Activated CD8-positive, alpha-beta memory T cell treated with anti-CD3 and anti-CD28 coated beads for 24 hours (primary cell): Measurements from ENCODE around the gene STK16.
A peak's percentile ranks its signal among the peaks of the same experiment; 100 is the strongest.
"Not testable (repeated sequence)": the region's sequence is repeated elsewhere in the genome, so short reads cannot be mapped to it uniquely, and the experiment has no call there.

Experiments
- DNase-seq: peaks from one replicate; pipeline ENCODE4 v3.0.0-alpha.2; 2020

STK16 gene

DNA sequence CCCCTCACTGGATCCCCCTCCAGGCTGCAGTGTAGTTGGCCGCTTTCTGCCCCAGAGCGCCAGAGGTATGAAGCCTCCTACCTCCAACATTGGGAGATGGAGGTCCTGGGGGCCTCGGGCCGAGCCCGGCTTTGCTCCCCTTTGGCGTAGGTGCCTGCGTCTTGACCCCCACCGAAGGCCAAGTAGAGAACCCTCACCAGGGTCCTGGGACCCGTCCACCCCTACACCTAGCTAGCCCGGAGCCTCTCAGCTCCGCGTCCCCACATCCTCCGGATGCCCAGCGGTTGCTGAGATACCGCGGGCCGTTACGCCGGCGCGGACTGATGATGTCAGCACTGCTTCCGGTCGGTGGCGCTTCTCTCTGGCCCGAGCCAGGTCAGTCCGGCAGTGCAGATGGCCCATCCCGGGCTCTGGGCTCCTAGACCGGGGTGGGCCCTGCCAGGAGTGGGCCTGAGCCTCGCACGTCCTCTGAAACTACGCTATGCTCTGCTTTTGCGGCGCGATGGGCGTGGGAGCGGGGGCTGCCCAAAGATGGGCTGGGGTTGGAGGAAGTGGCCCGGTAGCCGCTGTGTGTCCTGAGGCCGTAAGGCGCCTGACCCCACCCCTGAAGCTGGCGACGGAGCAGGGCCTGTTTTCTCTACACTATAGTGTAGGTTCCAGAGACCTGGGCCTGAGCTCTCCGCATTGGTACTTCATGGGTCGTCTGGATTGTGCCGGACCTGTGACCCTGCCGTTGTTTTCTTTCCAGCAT is at the start of gene STK16, which contains the start of gene GLB1L:
STK16 (plus strand) TSS at position 332 of the 751 bp plus-strand sequence. CDS start 521 bp downstream, outside the sequence.
GLB1L (minus strand) TSS at position 297 of the 751 bp plus-strand sequence. CDS start 1,871 bp downstream, outside the sequence.
- peak; percentile 97 for DNase-seq

DNA sequence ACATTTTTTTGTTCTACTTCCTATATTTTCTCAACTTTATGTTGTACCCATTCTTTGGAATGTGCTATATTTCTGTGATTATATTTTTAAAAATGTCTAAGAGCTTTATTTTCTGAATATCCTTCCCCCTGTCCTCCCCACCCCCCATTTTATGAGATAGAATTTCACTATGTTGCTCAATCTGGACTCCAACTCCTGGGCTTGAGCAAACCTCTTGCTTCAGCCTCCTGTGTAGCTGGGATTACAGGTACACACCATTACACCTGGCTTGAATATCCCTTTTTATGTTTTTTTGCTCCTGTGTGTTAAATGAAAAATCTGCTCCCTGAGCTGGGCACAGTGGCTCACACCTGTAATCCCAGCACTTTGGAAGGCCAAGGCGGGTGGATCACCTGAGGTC is 47.9 kb upstream of the STK16 start:
- no peak for DNase-seq

DNA sequence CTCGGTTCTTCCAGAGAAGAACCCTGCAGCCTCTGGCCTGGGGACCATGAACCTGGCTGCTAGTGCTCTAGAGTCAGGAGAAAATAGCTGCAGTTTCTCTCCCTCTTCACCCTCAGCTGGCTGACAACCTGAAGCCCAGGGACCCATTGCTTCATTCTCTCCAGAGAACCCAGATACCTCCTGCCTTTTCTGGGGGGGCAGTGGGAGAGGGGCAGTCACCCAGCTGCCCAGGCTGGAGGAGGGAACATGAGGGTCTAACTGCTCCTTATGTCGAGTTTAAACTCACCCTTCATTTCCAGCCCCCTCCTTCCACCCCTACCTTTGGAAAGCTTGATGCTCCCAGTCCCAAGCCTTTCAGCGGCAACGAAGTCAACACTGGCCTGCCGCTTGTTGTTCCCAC is 46.3 kb upstream of the STK16 start:
- DNase-seq, result no peak

DNA sequence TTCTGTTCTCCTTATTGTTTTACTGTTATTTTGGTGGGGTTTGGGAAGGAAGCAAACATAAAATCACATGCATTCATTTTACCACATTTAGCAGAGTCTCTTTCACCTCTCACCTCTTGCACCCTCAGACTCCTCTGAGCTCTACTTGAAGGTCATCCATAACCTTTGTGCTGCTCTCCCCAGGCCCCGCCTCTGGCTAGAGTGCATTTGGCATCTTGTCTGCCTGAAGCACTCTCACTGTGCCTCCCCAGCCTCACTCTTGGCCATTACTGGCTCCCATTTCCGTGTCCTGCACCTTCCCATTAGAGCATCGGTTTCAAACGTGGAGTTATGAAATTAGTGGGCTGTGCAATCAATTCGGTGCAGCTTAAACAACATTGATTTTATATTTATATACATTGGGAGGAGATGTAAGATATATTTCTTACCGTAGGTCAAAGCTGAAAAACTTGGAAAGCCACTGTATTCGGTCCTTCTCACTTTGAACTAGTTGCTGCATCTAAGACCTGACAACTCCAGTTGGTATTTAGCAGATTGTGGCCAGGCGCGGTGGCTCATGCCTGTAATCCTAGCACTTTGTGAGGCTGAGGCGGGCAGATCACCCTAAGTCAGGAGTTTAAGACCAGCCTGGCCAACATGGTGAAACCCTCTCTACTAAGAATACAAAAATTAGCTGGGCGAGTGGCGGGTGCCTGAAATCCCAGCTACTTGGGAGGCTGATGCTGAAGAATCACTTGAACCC is 45.6 kb upstream of the STK16 start:
- DNase-seq, result no peak

DNA sequence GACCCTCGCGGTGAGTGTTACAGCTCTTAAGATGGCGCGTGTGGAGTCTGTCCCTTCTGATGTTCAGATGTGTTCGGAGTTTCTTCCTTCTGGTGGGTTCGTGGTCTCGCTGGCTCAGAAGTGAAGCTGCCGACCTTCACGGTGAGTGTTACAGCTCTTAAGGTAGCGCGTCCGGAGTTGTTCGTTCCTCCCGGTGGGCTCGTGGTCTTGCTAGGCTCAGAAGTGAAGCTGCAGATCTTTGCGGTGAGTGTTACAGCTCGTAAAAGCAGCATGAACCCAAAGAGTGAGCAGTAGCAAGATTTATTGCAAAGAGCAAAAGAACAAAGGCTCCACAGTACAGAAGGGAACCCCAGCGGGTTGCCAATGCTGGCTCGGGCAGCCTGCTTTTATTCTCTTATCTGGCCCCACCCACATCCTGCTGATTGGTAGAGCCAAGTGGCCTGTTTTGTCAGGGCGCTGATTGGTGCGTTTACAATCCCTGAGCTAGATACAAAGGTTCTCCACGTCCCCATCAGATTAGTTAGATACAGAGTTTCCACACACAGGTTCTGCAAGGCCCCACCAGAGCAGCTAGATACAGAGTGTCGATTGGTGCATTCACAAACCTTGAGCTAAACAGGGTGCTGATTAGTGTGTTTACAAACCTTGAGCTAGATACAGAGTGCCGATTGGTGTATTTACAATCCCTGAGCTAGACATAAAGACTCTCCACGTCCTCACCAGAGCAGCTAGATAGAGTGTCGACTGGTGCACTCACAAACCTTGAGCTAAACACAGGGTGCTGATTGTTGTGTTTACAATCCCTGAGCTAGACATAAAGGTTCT is 44.6 kb upstream of the STK16 start:
- peak; percentile 83 for DNase-seq

- not testable (repeated sequence) for DNase-seq
These were observed 43.9 kb upstream of the STK16 start for GRCh38 chr2:219201331-219201730.

DNA sequence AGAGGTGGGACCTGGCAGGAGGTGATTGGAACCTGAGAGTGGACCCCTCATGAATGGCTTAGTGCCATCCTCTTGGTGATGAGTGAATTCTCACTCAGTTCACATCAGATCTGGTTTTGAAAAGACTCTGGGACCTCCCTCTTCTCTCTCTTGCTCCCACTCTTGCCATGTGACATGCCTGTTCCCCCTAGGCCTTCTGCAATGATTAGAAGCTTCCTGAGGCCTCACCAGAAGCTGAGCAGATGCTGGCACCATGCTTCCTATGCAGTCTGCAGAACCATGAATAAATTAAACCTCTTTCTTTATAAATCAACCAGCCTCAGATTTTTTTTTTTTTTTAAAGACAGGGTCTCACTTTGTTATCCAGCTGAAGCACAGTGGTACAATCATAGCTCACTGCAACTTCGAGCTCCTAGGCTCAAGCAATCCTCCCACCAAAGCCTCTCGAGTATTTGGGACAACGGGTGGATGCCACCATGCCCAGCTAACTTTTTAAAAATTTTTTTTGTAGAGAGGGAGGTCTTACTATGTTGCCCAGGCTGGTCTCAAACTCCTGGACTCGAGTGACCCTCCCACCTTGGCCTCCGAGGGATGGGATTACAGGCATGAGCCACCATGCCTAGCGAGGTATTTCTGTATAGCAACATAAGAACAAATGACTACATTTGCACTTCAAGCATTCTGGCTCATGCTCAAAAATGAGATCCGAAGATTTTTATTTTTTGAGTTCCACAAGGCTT is 40.7 kb upstream of the STK16 start:
- no peak for DNase-seq

- DNase-seq, result no peak
These were observed 40.1 kb upstream of the STK16 start for GRCh38 chr2:219205165-219205538.

DNA sequence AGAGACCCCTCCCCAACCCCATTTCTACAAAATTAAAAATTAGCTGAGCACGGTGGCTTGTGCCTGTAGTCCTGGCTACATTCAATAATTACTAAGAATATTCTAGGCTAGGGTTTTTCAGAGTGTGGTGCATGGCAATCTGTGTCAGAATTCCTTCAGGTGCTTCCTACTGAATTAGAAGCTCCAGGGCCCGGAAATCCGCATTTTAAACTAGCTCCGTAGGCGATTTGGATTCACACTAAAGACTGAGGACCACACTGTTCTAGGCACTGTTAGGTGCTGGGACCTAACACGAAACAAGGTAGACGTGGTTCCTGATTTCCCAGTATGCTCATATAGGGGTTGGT is 39.3 kb upstream of the STK16 start:
- no peak for DNase-seq

DNA sequence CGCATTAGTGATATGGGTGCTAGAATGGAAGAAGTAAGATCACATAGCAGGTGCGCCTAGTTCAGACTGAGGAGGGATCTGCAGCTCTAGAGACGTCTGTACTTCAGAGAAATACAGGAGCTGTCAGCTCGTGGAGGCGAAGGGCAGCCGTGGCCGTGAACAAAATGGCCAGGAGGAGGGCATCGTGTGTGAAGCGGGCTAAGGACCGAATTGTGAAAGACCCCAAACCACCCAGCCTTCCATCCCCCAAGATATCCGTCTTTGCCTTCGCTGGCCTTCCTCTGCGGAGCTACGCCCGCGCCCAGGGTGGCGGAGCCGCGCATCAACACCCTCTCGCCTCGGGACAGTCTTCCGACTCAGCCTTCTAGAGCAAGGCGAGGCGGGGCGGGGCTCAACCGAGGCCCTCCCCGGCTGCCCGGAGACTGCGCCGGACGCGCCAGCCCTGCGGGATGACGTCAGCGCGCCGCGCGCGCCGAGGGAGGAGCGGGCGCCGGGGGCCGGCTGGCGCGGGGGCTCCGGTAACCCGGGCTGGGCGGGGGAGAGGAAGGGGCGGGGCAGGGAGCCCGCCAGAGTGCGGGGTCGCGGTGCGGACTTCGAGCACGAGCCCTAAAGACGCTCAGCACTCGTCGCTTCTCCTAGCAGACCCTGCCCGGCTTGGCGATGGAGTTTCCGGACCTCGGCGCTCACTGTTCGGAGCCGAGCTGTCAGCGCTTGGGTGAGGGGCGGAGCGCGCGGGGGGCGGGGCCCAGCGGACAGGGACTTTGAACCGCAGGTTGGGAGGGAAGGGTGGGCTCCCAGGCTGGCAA is 38.7 kb upstream of the STK16 start, which contains the start of gene ZFAND2B:
ZFAND2B (plus strand) TSS at position 455 of the 806 bp plus-strand sequence; CDS start at position 661, 206 bp downstream.
- peak; percentile 98 for DNase-seq

DNA sequence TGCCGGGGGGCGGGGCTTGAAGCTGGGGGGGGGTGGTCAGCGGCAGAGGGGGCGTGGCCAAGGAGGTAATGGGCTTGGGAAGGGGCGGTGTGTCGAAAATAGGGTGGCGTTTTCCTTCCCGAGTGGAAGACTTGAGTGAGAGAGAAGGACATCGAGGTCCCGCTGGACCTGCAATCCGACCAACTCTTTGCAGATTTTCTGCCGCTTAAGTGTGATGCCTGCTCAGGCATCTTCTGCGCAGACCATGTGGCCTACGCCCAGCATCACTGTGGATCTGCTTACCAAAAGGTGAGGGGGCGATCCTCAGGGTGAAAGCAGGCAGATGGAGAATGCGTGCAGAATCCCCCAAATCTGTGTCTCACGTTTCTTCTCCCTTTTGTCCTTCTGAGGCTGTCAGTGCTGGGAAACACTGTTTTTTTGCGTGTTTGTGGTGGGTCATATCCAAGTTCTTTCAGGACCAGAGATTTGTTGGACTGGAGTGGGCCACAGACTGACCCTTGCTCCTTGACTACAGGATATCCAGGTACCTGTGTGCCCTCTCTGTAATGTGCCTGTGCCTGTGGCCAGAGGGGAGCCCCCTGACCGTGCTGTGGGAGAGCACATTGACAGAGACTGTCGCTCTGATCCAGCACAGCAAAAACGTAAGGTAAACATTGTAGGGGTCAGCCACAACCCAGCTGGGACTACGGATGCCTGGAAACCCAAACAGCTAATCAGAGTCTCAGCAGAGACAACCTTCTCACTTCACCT is 38.0 kb upstream of the STK16 start:
- DNase-seq, result no peak

DNA sequence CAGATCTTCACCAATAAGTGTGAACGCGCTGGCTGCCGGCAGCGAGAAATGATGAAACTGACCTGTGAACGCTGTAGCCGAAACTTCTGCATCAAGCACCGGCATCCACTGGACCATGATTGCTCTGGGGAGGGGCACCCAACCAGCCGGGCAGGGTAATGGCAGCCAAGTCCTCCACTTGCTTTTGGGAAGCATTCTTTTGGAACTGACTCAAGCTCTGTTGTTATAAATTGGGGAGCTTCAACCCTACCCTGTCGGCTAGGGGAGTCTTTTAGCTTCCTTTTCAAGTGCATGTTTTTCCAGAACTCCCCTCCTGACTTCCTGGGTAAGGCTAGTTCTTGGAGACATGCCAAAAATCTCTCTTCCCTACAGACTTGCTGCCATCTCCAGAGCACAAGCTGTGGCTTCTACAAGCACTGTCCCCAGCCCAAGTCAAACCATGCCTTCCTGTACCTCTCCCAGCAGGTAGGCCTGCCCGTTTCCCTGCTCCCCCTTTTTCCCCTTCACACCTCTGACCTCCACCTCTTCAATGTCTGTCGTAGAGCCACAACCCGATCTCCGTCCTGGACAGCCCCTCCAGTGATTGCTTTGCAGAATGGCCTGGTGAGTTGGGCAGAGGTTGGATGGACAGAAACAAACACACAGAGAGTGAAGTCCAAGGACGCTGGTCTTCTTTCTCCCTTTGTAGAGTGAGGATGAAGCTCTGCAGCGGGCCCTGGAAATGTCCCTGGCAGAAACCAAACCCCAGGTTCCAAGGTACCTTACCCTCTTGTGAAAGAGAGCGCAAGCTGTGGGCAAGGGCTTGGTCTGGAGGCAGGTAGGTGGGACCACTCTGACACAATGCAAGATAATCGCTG is 37.2 kb upstream of the STK16 start:
- no peak for DNase-seq

- no peak for DNase-seq
These were observed 35.8 kb upstream of the STK16 start for GRCh38 chr2:219209236-219210195.

GRCh38 chr2:219210196-219210885 is 34.9 kb upstream of the STK16 start:
- no peak for DNase-seq

- no peak for DNase-seq
These were observed 34.4 kb upstream of the STK16 start for GRCh38 chr2:219210886-219211362.

- no peak for DNase-seq
These were observed 32.3 kb upstream of the STK16 start for GRCh38 chr2:219213026-219213415.

- DNase-seq, result no peak
These were observed 31.7 kb upstream of the STK16 start for GRCh38 chr2:219213486-219214071.
